HCT116 (cell line): ENCODE data around the gene SYDE2. TPM values are rescaled to one million over a fixed set of nuclear protein-coding genes. Genes with fewer than 3 reads are reported as not detected.
A peak's percentile ranks its signal among the peaks of the same experiment; 100 is the strongest.

Source experiments
- ATAC-seq: fragments of 200-7000 bp; cut with Tn5 transposase; 2 replicates; pipeline ENCODE4 v1.9.1; 2020; ENCODE audit warnings: mild to moderate bottlenecking, moderate library complexity
- BruUV-seq: library from RNA; stranded (reverse); fragments of 400-500 nt; replicated peaks from 2 replicates; lab custom pipeline; 2021; lab: Mats Ljungman, UMichigan
- CTCF ChIA-PET: fragments of 300-600 bp; sonication (Branson Sonifier 250); formaldehyde crosslinking; loops from one replicate; lab custom pipeline; 2021; ENCODE audit warnings: antibody characterized with exemption; lab: Charles Lee
- POLR2A ChIA-PET: fragments of 300-600, 350-600 bp; sonication (Branson Sonifier 250); formaldehyde crosslinking; loops from one replicate; lab custom pipeline; 2021; ENCODE audit warnings: antibody characterized with exemption; lab: Charles Lee
- RAD21 ChIA-PET, 2 experiments: fragments of 300-600 bp; sonication (Branson Sonifier 250); formaldehyde crosslinking; loops; one replicate each; lab custom pipeline; 2023; ENCODE audit warnings: low total read pairs in 2 of 2; ENCODE audit not compliant: uncharacterized antibody in 2 of 2, unreplicated experiment in 2 of 2, low non-redundant PET in 1 of 2; lab: Charles Lee
- DNase-seq: peaks from one replicate; pipeline ENCODE4 v3.0.0-alpha.2; 2010; ENCODE audit warnings: low read depth, low spot score
- H2AFZ ChIP-seq: fragments of 200-600 bp; shearing (Covaris generic), sonication (generic); 2 replicates; pipeline ENCODE4 v1.6.1; 2017; ENCODE audit warnings: low read depth, mixed run types, mixed read lengths, antibody characterized with exemption, low read length; ENCODE audit not compliant: poor library complexity, severe bottlenecking
- H3K27ac ChIP-seq: 2 replicates; pipeline ENCODE4 v1.5.1; 2012; ENCODE audit warnings: low read depth, low read length
- H3K27me3 ChIP-seq: fragments of 200-600 bp; sonication (generic); 2 replicates; pipeline ENCODE4 v1.6.1; 2016; ENCODE audit warnings: mixed run types, low read length, mixed read lengths; ENCODE audit not compliant: insufficient read depth
- H3K36me3 ChIP-seq, 2 experiments: fragments of 200-500 bp in 1 of 2; fragments of 200-600 bp in 1 of 2; sonication (Bioruptor generic) in 1 of 2; sonication (generic) in 1 of 2; 2 replicates each; pipeline versions ENCODE4 v1.5.1 to v1.6.1; 2014 to 2016; ENCODE audit warnings: low read length in 2 of 2, inconsistent platforms in 1 of 2, mixed read lengths in 1 of 2, mixed run types in 1 of 2; ENCODE audit not compliant: insufficient read depth in 2 of 2, control insufficient read depth in 1 of 2
- H3K4me1 ChIP-seq, 2 experiments: fragments of 200-600 bp in 1 of 2; sonication (generic) in 1 of 2; 2 replicates each; pipeline versions ENCODE4 v1.5.1 to v1.6.1; 2012 to 2017; ENCODE audit warnings: low read length in 2 of 2, inconsistent platforms in 1 of 2, mild to moderate bottlenecking in 1 of 2, mixed read lengths in 1 of 2, mixed run types in 1 of 2, moderate library complexity in 1 of 2; ENCODE audit not compliant: insufficient read depth in 2 of 2, control insufficient read depth in 1 of 2
- H3K4me2 ChIP-seq: fragments of 200-600 bp; sonication (generic); 2 replicates; pipeline ENCODE4 v1.6.1; 2017; ENCODE audit warnings: mixed run types, low read length, mixed read lengths
- H3K4me3 ChIP-seq, 2 experiments: fragments of 200-600 bp in 1 of 2; sonication (generic) in 1 of 2; replicated peaks in 1 of 2; 2 replicates each; pipeline ENCODE4 v1.5.1; 2011 to 2016; ENCODE audit warnings: low read length in 2 of 2, control low read depth in 1 of 2, low read depth in 1 of 2, mild to moderate bottlenecking in 1 of 2, mixed read lengths in 1 of 2, mixed run types in 1 of 2
- H3K79me2 ChIP-seq: fragments of 200-600 bp; sonication (generic); 2 replicates; pipeline ENCODE4 v1.6.1; 2017; ENCODE audit warnings: mild to moderate bottlenecking, mixed run types, low read length, moderate library complexity, mixed read lengths; ENCODE audit not compliant: insufficient read depth
- H3K9ac ChIP-seq: fragments of 200-600 bp; sonication (generic); 2 replicates; pipeline ENCODE4 v1.6.1; 2016; ENCODE audit warnings: low read length, mixed read lengths
- H3K9me2 ChIP-seq: fragments of 200-600 bp; sonication (generic), shearing (Covaris generic); 2 replicates; pipeline ENCODE4 v1.6.1; 2017; ENCODE audit warnings: mixed run types, mild to moderate bottlenecking, moderate library complexity; ENCODE audit not compliant: insufficient read depth
- H3K9me3 ChIP-seq, 2 experiments: fragments of 200-500 bp in 1 of 2; fragments of 200-600 bp in 1 of 2; sonication (Bioruptor generic) in 1 of 2; sonication (generic) in 1 of 2; 2 replicates each; pipeline ENCODE4 v1.6.1; 2014 to 2017; ENCODE audit warnings: low read length in 2 of 2, mixed read lengths in 2 of 2, inconsistent platforms in 1 of 2, low read depth in 1 of 2, mild to moderate bottlenecking in 1 of 2, mixed run types in 1 of 2, moderate library complexity in 1 of 2; ENCODE audit not compliant: control insufficient read depth in 1 of 2, insufficient read depth in 1 of 2
- H4K20me1 ChIP-seq: fragments of 200-600 bp; sonication (generic), shearing (Covaris generic); 2 replicates; pipeline ENCODE4 v1.6.1; 2017; ENCODE audit warnings: mixed run types, mild to moderate bottlenecking, moderate library complexity; ENCODE audit not compliant: insufficient read depth
- ATF3 ChIP-seq: IDR thresholded peaks from 2 replicates; pipeline ENCODE4 v1.6.1; 2012
- CBX3 ChIP-seq: IDR thresholded peaks from 2 replicates; pipeline ENCODE4 v1.6.1; 2012; ENCODE audit warnings: low read depth
- CEBPB ChIP-seq: IDR thresholded peaks from 2 replicates; pipeline ENCODE4 v1.6.1; 2012; ENCODE audit warnings: low read depth
- ELF1 ChIP-seq: IDR thresholded peaks from 2 replicates; pipeline ENCODE4 v1.6.1; 2012; ENCODE audit warnings: low read depth, borderline replicate concordance
- EZH2 ChIP-seq: fragments of 200-600 bp; sonication (generic); IDR thresholded peaks from 2 replicates; pipeline ENCODE4 v1.6.1; 2017; ENCODE audit warnings: antibody characterized with exemption, mixed run types
- FOSL1 ChIP-seq: IDR thresholded peaks from 2 replicates; pipeline ENCODE4 v1.6.1; 2012; ENCODE audit warnings: low read depth
- JUND ChIP-seq: IDR thresholded peaks from 2 replicates; pipeline ENCODE4 v1.6.1; 2012
- MAX ChIP-seq: IDR thresholded peaks from 2 replicates; pipeline ENCODE4 v1.6.1; 2012
- RAD21 ChIP-seq: IDR thresholded peaks from 2 replicates; pipeline ENCODE4 v1.6.1; 2012; ENCODE audit warnings: low read depth, mild to moderate bottlenecking
- REST ChIP-seq: IDR thresholded peaks from 2 replicates; pipeline ENCODE4 v1.6.1; 2012; ENCODE audit warnings: low read depth
- SIN3A ChIP-seq: IDR thresholded peaks from 2 replicates; pipeline ENCODE4 v1.6.1; 2012; ENCODE audit warnings: low read depth
- SP1 ChIP-seq: IDR thresholded peaks from 2 replicates; pipeline ENCODE4 v1.6.1; 2012; ENCODE audit warnings: low read depth
- TCF7L2 ChIP-seq: IDR thresholded peaks from 2 replicates; pipeline ENCODE4 v1.7.0; 2011; ENCODE audit warnings: borderline replicate concordance, inconsistent platforms; ENCODE audit not compliant: insufficient read depth, insufficient read length; ENCODE audit errors: extremely low read depth
- YY1 ChIP-seq: IDR thresholded peaks from 2 replicates; pipeline ENCODE4 v1.6.1; 2011; ENCODE audit warnings: low read length, low read depth, moderate library complexity, mild to moderate bottlenecking; ENCODE audit not compliant: insufficient replicate concordance; ENCODE audit errors: extremely low read depth
- ZBTB33 ChIP-seq: IDR thresholded peaks from 2 replicates; pipeline ENCODE4 v1.6.1; 2011; ENCODE audit warnings: mild to moderate bottlenecking, low read length, moderate library complexity; ENCODE audit not compliant: insufficient replicate concordance; ENCODE audit errors: extremely low read depth
- ZFX ChIP-seq: fragments of 450-650 bp; IDR thresholded peaks from 2 replicates; pipeline ENCODE4 v1.6.1; 2017
- ZNF274 ChIP-seq: fragments of 200-500 bp; sonication (Bioruptor generic); IDR thresholded peaks from 2 replicates; pipeline ENCODE4 v1.6.1; 2014; ENCODE audit warnings: mild to moderate bottlenecking, low read depth, low read length, inconsistent platforms
- intact Hi-C: fragments of 100-400 bp; cut with micrococcal nuclease; formaldehyde crosslinking; loops from 2 replicates; pipeline ENCODE4 v1.10.0; 2022
- total RNA-seq: library from RNA; stranded (reverse); gene quantifications from one replicate; pipeline ENCODE4 v1.2.1, GENCODE V29; 2021; ENCODE audit not compliant: unreplicated experiment

SYDE2 gene
- total RNA-seq, 1 experiment from 2014 or later = 5.3 TPM

GRCh38 chr1:85224734-85225623, 24.2 kb upstream of the SYDE2 start:
- H3K9me3 ChIP-seq = no peaks in the 10 kb centered on the region
- CTCF ChIA-PET = interaction anchor here (0.8 to 2.0 kb wide), 3 partner anchors 15 to 280 kb away, joined by 4 to 8 read pairs (median 7); no protein-coding TSS in a partner anchor
- DNase-seq = no peak
- BruUV-seq = no TSS peak
- peaks cover 24 to 25% of the 10 kb centered on the region in 2 experiments for H3K4me1 ChIP-seq
- no peaks in the 10 kb centered on the region for H3K9me2 ChIP-seq
- H2AFZ ChIP-seq = peak overlapping the region; percentile 63
- 0 out of 2 replicates have a peak, but pooled peaks have one; percentile 14 for TF ChIP-seq JUND
- 0 out of 2 replicates have a peak, but pooled peaks have one; percentile 36 for TF ChIP-seq SP1
- TF ChIP-seq ELF1 = no peak
- TF ChIP-seq CBX3 = 0 out of 2 replicates have a peak, but pooled peaks have one; percentile 33
- no peak for TF ChIP-seq FOSL1
- no peak for TF ChIP-seq RAD21
- no peak; the same call in 1 of the 2 replicates for TF ChIP-seq CEBPB
- no peak for TF ChIP-seq ZFX
- no peak for TF ChIP-seq EZH2
- TF ChIP-seq ZNF274 = no peak
- no peak for TF ChIP-seq MAX
- no peak for TF ChIP-seq ATF3
- TF ChIP-seq SIN3A = no peak
- TF ChIP-seq ZBTB33 = no peak
- TF ChIP-seq REST = no peak
- no peak for TF ChIP-seq YY1
- TF ChIP-seq TCF7L2 = no peak
- POLR2A ChIA-PET = no interaction called here
- RAD21 ChIA-PET = no interaction called here
- no peaks in the 10 kb centered on the region for H3K79me2 ChIP-seq
- no peak overlapping the region for H3K4me3 ChIP-seq
- no peak overlapping the region for H3K9ac ChIP-seq
- no peaks in the 10 kb centered on the region for H3K36me3 ChIP-seq
- peak overlapping the region; percentile 34 for H3K4me2 ChIP-seq
- no peak overlapping the region for H3K27ac ChIP-seq
- H4K20me1 ChIP-seq = no peaks in the 10 kb centered on the region
- ATAC-seq = peak; percentile 31; the same call in 1 of the 2 replicates
- intact Hi-C loops = no loop called here
- H3K27me3 ChIP-seq = no peaks in the 10 kb centered on the region
